HG02981 (cell line): Measurements from ENCODE around the gene TBC1D22B.

Experiments
- ATAC-seq: cut with Tn5 transposase; IDR thresholded peaks from one replicate; pipeline ENCODE4 v1.9.1; 2021; ENCODE audit warnings: mild to moderate bottlenecking, moderate library complexity; ENCODE audit not compliant: unreplicated experiment

TBC1D22B gene

DNA sequence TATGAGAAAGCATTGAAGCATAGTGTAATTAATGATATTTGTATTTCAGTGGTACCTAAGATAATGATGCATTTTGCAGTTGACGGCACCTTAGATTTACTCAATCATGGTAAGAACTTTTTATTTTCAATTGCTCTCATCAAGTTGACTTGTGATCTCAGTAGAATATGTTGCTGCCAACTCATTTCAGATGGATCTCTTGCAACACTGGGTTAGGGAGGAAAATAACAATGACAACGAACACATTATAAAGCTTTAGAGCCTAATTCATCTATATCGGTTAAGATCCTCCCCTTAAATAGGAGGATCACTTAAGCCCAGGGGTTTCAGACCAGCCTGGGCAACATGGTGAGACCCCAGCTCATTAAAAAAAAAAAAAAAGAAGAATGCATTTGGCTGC is 18.0 kb upstream of the TBC1D22B start:
- no peak for ATAC-seq

DNA sequence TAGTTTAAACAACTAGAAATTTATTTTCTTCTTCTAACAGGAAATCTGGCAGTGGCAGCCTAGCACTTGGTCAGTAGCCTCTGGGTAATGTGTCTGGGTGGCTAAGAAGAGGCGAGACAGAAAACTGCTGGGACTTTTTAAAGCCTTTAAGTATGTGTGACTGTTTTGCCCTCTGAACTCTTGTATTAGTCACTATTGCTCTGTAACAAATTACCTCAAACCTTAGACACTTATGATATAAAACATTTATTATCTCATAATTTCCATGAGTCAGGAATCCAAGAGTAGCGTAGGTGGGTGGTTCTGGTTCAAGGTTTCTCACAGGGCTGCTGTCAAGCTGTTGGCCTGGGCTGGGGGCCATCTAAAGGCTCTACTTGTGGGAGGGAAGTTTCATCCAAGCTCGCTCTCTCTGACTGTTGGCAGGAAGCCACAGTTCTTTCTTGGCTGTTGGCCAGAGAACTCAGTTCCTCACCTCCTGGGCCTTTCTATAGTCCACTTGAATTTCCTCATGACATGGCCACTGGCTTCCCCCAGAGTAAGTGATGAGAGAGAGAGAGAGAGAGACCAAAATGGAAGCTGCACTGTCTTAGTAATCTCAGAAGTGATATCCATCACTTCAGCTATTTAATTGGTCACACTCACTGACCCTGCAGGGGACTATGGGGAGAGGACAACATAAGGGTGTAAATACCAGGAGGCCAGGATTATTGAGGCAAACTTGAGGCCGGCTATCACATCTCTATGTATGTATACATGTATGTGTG is 17.4 kb upstream of the TBC1D22B start:
- ATAC-seq, result no peak

DNA sequence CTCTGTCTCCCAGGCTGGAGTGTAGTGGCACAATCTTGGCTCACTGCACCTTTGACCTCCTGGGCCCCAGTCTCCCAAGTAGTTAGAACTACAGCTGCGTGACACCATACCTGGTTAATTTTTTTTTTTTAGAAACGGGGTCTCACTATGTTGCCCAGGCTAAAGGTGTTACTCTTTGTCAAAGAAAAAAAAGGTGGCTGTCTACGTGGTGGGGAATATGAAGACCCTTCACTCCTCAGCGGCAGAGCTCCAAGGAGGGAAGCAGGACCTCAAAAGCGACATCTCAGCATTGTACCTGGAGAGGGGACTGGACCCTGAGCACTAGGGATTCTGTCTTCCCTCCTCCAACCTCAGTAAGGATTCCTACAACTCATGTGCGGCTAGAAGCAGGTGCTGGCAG is 16.4 kb upstream of the TBC1D22B start:
- ATAC-seq, result no peak

DNA sequence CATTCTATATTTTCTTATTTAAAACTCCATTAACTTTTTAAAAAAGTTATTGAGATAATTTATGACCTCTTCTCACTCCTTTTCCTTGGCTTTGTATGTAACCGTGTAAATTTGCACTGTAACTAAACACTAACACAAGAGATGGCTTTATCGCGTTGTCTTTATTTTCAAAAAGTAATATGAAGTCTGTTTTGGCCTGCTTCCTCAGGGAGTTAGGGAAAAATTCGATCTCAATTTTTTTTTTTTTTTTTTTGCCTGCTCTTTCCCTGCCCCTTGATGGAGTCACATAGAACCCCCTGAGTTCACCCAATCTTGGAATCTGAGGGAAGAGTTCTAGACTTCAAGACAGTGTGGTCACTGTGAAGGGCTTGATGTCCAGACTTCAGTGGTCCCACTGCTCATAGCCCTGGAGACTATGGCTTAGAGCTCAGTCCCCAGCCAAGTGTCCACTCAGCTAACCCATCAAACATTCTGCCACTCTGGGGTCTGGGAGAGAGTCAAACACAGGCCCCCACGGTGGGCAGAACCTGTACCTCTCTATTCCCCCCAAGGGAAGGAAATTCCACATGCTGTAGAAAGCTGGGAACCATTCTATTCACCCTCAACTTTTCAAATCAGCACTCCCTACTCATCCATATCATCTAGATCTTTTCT is 15.7 kb upstream of the TBC1D22B start:
- ATAC-seq, result no peak

DNA sequence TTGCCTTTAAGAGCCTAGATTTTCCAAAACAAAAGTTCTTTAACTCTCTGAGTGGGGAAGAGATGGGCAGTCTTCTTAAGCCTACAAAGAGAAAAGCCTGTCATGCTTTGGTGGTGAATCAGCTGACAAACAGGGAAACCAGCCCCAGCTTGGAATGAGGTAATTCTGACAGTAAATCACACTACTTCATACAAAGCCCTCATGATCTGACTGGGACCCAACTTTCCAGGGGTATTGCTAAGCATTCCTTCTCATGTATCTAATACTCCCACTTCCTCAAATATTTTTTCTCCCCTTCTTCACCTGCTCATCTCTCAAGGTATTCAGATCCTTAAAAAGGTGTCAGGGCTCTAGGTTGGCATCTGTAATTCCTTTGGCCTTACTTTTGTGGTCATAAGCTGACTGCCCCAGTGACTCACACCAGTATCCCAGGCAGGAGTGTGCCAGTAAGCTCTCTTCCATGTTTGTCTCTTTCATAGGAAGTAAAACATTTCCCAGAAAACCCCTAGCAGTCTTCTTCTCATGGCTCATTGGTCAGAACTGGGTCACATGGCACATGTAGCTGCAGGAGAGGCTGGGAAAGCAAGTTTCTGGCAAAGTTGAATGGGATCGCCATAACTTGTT is 15.0 kb upstream of the TBC1D22B start:
- no peak for ATAC-seq

DNA sequence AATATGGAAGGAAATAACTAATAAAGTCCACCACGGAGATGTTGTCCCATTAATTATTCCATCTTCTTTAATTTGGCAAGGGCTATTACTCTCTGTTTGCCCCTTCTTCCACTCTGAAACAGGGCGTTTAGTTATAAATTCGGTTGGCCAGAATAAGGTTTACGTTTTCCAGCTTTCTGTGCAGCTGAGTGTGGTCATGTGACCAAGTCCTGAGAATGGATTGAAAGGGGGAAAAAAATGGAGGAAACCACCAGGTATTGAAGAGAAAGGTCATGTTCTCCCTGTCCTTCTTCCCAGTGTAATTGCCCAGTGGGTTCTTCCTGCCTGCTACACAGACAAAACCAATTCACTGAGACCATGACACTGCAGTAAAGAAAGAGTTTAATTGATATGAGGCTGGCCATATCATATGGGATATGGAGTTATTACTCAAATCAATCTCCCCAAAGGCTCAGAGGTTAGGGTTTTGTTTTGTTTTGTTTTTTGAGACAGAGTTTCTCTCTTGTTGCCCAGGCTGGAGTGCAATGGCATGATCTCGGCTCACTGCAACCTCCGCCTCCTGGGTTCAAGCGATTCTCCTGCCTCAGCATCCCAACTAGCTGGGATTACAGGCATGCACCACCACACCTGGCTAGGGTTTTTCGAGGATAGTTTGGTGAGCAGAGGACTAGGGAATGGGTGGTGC is 14.3 kb upstream of the TBC1D22B start:
- ATAC-seq, result no peak

DNA sequence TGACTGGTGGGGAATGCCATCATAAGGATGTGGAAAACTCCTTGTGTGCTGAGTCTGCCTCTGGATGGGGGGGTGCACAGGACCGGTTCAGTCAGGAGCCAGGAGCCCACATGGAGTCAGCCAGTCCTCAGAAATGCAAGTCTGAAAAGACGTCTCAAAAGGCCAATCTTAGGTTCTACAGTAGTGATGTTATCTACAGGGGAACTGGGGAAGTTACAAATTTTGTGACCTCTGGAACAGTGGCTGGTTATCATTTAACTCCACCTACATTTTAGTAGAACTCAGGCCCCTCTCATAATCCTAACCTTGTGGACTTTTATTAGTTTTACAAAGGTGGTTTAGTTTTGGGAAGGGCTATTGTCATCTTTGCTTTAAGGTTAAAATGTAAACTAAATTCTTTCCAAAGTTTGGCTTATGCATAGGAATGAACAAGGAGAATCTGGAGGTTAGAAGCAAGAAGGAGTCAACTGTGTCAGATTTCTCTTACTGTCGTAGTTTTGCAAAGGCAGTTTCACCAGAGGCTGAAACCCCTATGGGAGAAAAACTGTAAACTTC is 13.7 kb upstream of the TBC1D22B start:
- no peak for ATAC-seq

DNA sequence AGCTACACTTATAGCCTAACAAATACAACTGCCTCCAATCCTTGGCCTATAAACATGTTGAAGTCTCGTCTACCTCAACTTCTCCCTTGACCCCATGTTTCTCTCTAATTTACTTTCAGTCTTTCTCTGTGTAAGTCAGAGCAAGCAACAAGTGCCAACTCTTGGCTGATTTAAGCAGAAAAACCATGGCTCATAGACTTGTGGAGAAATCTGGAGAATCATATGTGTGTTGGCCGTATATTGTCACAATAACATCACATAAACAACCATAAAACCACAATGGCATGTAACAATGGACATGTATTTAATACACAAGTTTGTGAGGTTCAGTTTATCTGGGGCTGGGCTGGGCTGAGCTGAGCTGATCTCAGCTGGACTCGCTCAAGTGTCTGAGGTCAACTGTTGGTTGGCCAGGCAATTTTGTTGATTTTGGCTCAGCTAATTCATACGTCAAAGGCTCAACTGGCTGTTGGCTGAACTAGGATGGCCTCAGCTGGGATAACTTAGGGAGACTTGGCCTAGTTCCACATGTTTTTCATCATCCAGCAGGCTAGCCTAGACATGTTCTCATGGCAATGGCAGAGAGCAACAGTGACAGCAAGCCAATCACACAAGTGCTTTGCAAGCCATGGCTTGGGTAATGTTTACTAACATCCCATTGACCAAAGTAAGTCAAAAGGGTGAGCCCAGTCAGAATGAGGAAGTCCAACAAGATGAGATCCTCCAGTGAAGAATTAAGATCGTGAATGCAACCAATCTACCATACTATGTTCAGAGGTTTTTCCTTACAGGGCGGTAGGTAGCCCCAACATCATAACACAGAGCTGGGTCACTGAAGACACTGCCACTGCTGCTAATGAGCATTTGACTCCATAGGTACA is 12.9 kb upstream of the TBC1D22B start:
- no peak for ATAC-seq

DNA sequence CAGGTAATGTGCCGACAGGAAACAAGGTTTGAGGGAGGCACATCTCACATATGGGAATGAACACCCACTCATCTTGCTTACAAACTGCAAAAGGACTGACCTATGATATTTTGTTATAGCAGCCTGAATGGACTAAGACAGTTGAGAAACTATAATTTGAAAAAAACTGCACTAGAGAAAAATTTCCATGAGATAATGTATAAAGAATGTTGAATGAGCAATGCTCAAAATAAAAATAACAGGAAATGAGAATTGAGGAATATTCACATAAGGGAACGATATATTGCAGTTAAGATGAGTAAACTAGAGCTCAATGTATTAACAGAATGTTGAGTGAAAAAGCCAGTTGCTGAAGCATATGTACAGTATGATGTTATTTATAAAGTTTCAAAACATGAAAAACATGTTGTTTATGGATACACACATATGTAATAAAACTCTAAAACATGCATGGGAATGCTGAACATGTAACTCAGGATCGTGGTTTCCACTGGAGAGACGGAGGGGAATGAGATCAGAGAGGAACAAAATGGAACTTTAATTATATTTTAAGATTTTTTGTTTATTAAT is 6.3 kb upstream of the TBC1D22B start:
- no peak for ATAC-seq

DNA sequence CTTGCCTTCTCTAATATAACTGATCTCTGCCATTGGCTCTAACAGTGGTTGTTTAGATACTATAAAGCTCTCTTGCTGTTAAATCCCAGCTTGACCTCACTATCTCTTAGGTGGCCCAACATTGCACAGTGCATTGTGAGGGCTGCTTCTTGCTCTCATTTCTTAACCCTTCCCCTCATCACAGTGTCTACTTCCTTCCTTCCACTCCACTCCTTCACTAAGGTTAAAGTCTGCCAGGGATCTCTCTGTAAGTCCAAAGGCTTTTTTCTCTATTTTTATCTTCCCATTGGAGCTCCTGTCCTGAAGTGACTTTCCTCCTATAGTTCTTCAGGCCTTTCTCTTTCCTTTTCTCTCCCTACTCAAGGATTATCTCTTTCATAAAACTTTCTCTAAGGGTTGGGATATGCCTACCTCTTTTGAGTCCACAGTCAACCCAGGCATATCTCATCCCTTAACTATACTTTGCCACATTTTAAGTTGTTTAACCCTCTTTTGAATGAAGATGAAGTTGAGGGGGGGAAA is 4.0 kb upstream of the TBC1D22B start:
- ATAC-seq, result no peak

DNA sequence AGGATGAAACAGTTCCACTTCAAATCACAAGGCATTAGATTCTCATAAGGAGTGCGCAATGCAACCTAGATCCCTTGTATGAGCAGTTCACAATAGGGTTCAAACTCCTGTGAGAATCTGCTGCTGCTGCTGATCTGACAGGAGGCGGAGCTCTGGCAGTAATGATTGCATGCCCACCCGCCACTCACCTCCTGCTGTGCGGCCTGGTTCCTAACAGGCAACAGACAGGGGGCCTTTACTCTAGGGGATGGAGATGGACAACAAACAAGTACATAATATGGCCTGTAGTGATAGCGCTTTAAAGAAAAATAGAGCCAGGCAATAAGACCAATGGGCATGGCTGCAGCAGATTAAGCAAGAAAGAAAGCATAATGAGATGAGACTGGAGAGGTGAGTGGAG is 2.7 kb upstream of the TBC1D22B start:
- no peak for ATAC-seq

DNA sequence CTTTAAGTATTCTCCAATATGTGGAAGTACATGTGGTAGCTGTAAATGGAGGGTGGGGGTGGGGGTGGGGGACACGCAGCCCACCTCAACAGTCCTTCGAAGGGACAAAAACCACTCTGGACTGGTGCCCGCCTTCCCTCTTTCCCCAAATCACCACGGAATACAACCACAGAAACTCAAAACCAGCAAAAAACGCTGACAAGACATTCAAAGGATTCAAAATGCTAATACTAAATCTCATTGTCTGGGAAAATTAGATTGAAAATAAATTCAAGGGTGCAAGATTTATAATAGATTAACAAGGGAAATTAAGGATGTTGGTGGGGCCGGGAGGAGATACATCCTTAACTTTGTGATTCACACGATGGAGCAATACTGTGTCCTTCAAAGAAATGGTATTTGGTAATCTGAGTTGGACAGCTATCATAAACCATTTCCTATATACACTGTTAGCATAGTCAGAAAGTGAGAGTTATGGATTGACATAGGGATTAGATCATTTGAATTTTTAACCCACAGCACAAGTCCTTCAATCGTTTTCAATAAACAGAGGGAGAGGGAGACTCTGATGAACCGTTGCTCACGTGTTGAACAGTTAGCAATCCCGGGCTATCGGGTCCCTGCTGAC is 766 bp upstream of the TBC1D22B start:
- no peak for ATAC-seq

DNA sequence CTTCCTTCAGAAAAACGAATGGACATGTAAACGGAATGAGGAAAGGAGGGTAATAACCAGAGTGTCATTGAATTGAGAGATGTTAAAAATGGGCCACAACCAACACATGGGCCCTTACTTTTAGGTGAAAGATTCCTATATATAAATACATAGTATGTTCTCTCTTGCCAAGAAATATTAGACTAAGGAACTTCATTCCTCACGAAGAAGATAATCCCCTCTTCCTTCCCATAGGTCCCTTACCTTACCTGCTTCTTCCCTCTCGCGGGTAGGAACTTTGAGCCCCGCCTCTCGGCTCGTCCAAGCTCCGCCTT is 295 bp upstream of the TBC1D22B start:
- no peak for ATAC-seq

DNA sequence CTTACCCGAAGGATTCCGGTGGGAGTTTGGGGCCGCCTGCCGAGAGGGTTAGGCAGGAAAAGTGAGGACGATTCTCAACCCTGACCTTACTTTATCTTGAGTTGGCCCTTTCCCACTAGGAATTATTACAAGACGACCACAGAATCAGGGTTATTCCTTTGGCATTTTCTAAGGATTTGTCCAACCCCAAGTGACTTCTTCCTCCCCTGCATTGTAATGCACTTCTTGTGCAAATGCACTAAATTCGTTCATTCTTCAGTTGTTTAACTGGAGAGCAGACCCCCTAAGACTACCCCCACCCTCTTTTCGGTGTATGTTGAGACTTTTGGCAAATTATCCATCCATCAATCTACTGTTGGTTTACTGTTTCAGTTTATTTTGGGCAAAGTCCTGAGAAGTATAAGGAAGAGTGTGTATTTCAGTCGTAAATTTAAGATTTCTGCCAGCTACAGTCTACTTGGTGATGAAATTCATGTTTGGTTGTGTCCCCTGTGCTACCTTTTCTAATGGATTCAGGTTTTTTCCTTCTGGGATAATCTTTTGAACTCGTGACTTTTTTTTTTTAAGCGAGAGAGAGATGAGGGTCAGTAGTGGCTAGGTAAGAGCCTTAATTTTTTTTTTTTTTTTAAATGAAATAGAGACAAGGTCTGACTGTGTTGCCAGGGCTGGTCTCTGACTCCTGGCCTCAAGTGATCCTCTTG is 983 bp downstream of the TBC1D22B start:
- no peak for ATAC-seq

DNA sequence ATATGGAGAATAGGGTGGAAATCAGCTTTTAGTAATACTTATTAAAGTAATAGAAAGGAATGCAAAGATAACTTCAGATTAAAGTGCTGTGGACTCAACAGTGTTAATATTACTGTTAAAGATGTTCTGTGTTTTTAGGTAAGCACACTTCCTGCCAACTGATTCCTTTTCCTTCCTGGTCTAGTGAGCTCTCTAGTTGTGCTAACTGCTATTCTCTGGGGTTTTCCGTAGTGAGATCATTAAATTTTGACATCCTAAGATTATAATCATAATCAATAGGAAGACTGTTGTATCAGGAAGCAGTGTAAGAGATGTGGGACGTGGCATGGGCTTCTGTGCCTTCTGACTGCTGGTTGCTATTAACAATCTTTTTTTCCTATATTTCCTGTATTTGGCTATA is 1.6 kb downstream of the TBC1D22B start:
- no peak for ATAC-seq

DNA sequence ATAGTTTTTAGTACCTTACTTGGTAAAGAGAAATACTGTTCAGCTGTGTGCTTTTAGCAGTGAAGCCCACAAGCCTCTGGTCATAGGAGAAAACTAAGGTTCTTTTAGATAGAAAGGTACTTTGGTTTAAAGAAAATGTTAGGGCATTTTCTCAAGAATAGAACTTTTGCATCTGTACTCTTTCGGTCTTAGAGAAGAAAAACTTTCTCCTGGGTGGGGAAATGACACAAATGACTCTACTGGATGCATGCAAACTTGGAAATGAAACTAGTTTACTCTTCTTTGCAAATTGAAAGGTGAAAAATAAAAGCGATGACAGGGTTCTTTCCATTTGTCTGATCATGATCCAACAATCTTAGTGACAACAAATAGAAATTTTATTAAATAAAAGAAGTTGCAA is 2.5 kb downstream of the TBC1D22B start:
- no peak for ATAC-seq

DNA sequence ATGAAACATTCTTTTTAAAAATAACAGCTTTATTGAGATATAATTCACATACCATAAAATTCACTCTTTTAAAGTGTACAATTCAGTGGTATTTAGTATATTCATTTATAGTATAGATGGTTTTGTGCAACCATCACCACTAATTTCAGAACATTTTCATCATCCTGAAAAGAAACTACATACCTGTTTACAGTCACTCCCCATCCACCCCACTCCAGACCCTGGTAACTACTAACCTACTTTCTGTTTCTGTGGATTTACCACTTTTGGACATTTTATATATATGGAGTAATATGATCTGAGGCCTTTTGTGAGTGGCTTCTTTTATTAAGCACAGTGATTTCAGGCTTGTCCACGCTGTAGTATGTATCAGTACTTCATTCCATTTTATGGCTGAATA is 2.9 kb downstream of the TBC1D22B start:
- no peak for ATAC-seq

DNA sequence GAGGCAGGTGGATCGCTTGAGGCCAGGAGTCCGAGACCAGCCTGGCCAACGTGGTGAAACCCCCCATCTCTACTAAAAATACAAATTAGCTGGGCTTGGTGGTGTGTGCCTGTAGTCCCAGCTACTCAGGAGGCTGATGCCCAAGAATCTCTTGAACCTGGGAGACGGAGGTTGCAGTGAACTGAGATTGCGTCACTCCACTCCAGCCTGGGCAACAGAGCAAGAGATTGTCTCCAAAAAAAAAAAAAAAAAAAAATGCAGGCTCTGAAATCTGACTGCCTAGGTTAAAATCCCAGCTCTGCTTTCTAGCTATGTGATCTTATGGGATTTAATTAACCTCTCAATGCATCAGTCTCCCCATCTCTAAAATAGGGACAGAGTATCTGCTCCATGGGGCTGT is 3.6 kb downstream of the TBC1D22B start:
- no peak for ATAC-seq

DNA sequence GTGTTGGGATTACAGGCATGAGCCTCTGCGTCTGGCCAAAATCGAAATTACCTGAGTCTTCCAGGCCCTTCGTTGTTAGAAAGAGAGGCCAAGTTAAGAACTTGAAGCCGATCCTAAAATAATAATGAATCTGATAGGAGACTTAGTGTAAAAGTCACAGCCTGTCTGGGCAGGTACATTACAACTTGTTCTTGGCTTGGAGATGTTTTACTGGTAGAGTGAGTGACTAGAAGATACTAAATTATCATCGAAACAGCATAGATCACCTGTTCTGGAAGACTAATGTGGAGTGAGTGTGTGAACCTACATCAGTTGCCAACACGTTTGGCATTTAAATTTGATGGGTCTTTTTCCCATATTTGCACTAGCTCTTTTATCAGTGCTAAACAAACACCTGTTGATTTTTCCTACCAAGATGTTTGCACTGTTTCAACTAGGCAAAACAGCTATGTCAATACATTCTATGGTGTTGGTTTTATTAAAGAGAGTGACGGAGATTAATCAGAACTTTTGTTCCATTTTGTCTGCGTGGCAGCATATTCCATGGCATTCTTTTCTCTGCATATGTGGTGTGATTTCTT is 5.0 kb downstream of the TBC1D22B start:
- ATAC-seq, result no peak
